ENCODE results near the gene AATF.

AATF gene

GRCh38 chr17:36911001-36911400 is 37.8 kb upstream of the AATF start:
- no peak overlapping the region for H3K27ac ChIP-seq
- TF ChIP-seq CTCF (conservative IDR thresholded peaks at IDR 0.05) = no peak

- H3K27ac ChIP-seq = no peak overlapping the region
- no peak for TF ChIP-seq CTCF (conservative IDR thresholded peaks at IDR 0.05)
Measured at GRCh38 chr17:36913132-36913531, 35.6 kb upstream of the AATF start.

- H3K27ac ChIP-seq = no peak overlapping the region
- TF ChIP-seq CTCF (conservative IDR thresholded peaks at IDR 0.05) = no peak
Measured at GRCh38 chr17:36918211-36918691, 30.5 kb upstream of the AATF start.

- no peak overlapping the region for H3K27ac ChIP-seq
Measured at GRCh38 chr17:36919407-36919968, 29.3 kb upstream of the AATF start.

GRCh38 chr17:36920032-36921005 is 28.4 kb upstream of the AATF start:
- TF ChIP-seq CTCF (conservative IDR thresholded peaks at IDR 0.05) = no peak
- no peak overlapping the region for H3K27ac ChIP-seq

More at GRCh38 chr17:36919407-36919968, 29.3 kb upstream of the AATF start:
- no peak for TF ChIP-seq CTCF (conservative IDR thresholded peaks at IDR 0.05)

GRCh38 chr17:36921095-36921851 is 27.5 kb upstream of the AATF start:
- no peak overlapping the region for H3K27ac ChIP-seq
- no peak for TF ChIP-seq CTCF (conservative IDR thresholded peaks at IDR 0.05)

GRCh38 chr17:36922175-36922574 is 26.6 kb upstream of the AATF start:
- no peak overlapping the region for H3K27ac ChIP-seq
- no peak for TF ChIP-seq CTCF (conservative IDR thresholded peaks at IDR 0.05)
